NOMO-1 treated with DMSO at 0.1 percent for 48 hours (cell line): Measurements from ENCODE around the gene CD99L2.

Source experiments
- DNase-seq: peaks from one replicate; lab custom pipeline; 2025; ENCODE audit not compliant: unreplicated experiment; lab: John Stamatoyannopoulos, UW

CD99L2 gene

GRCh38 chrX:150766351-150767044 is 132.0 kb downstream of the CD99L2 start:
- DNase-seq, result no peak

- no peak for DNase-seq
These were observed 132.6 kb downstream of the CD99L2 start for GRCh38 chrX:150765782-150766350.

GRCh38 chrX:150765237-150765636 is 133.2 kb downstream of the CD99L2 start:
- no peak for DNase-seq

- no peak for DNase-seq
These were observed 134.7 kb downstream of the CD99L2 start for GRCh38 chrX:150763810-150764209.

- no peak for DNase-seq
These were observed 135.1 kb downstream of the CD99L2 start for GRCh38 chrX:150763303-150763797.

GRCh38 chrX:150762258-150763165 is 136.0 kb downstream of the CD99L2 start:
- DNase-seq, result no peak

- no peak for DNase-seq
These were observed 136.7 kb downstream of the CD99L2 start for GRCh38 chrX:150761819-150762216.

GRCh38 chrX:150761176-150761818 is 137.2 kb downstream of the CD99L2 start:
- no peak for DNase-seq

- no peak for DNase-seq
These were observed 138.7 kb downstream of the CD99L2 start for GRCh38 chrX:150759568-150760416.

- DNase-seq, result no peak
These were observed 141.1 kb downstream of the CD99L2 start for GRCh38 chrX:150757371-150757770.

GRCh38 chrX:150753968-150754367 is 144.5 kb downstream of the CD99L2 start:
- DNase-seq, result no peak

GRCh38 chrX:150753357-150753756 is 145.1 kb downstream of the CD99L2 start:
- no peak for DNase-seq

GRCh38 chrX:150752124-150752523 is 146.3 kb downstream of the CD99L2 start:
- DNase-seq, result no peak

- peak; percentile 38 for DNase-seq
These were observed 162.0 kb downstream of the CD99L2 start for GRCh38 chrX:150736475-150736874.

GRCh38 chrX:150731795-150732194 is 166.7 kb downstream of the CD99L2 start:
- no peak for DNase-seq

- DNase-seq, result no peak
These were observed 167.7 kb downstream of the CD99L2 start for GRCh38 chrX:150730719-150731118.

- DNase-seq, result no peak
These were observed 168.5 kb downstream of the CD99L2 start for GRCh38 chrX:150729956-150730355.

- no peak for DNase-seq
These were observed 178.8 kb downstream of the CD99L2 start for GRCh38 chrX:150719621-150720020.
